HepG2 (cell line): ENCODE measurements around the gene MSS51. TPM values are rescaled to one million over a fixed set of nuclear protein-coding genes. Genes with fewer than 3 reads are reported as not detected.

Experiments used
- ARNT ChIP-seq: fragments of 450-650 bp; IDR thresholded peaks from 2 replicates; pipeline ENCODE4 v1.6.1; 2017
- BRD4 ChIP-seq: sonication (generic); formaldehyde crosslinking; IDR thresholded peaks from 2 replicates; pipeline ENCODE4 v1.4.0; 2020; ENCODE audit warnings: missing genetic modification reagents
- CEBPB ChIP-seq: IDR thresholded peaks from 2 replicates; pipeline ENCODE4 v1.6.1; 2011; ENCODE audit warnings: low read depth, low read length, improper control_type of control experiment, borderline replicate concordance
- HES4 ChIP-seq: sonication (generic); formaldehyde crosslinking; IDR thresholded peaks from 2 replicates; pipeline ENCODE4 v1.9.0; 2021; ENCODE audit warnings: mild to moderate bottlenecking, missing genetic modification reagents, borderline replicate concordance
- KDM4B ChIP-seq: sonication (generic); formaldehyde crosslinking; IDR thresholded peaks from 2 replicates; pipeline ENCODE4 v1.4.0; 2020; ENCODE audit warnings: missing genetic modification reagents
- MEIS2 ChIP-seq: sonication (generic); formaldehyde crosslinking; IDR thresholded peaks from 2 replicates; pipeline ENCODE4 v1.9.0; 2021; ENCODE audit warnings: mild to moderate bottlenecking, missing genetic modification reagents
- POLR2AphosphoS5 ChIP-seq: IDR thresholded peaks from 2 replicates; pipeline ENCODE4 v1.6.1; 2012; ENCODE audit warnings: low read depth, low read length
- SALL1 ChIP-seq: sonication (generic); formaldehyde crosslinking; IDR thresholded peaks from 2 replicates; pipeline ENCODE4 v1.8.0; 2022; ENCODE audit warnings: mild to moderate bottlenecking, missing genetic modification reagents
- SMARCE1 ChIP-seq: fragments of 450-650 bp; IDR thresholded peaks from 2 replicates; pipeline ENCODE4 v1.6.1; 2017; ENCODE audit warnings: borderline replicate concordance
- TOPORS ChIP-seq: sonication (generic); formaldehyde crosslinking; IDR thresholded peaks from 2 replicates; pipeline ENCODE4 v1.8.0; 2023; ENCODE audit warnings: mild to moderate bottlenecking, missing genetic modification reagents
- U2AF1 ChIP-seq: fragments of 200-400 bp; formaldehyde crosslinking; optimal IDR thresholded peaks from 2 replicates; pipeline ENCODE3; 2017; ENCODE audit warnings: mild to moderate bottlenecking, low read depth, low read length
- ZMYM2 ChIP-seq: sonication (generic); formaldehyde crosslinking; IDR thresholded peaks from 2 replicates; pipeline ENCODE4 v1.8.0; 2022; ENCODE audit warnings: mild to moderate bottlenecking, missing genetic modification reagents
- ZNF564 ChIP-seq: sonication (generic); formaldehyde crosslinking; IDR thresholded peaks from 2 replicates; pipeline ENCODE4 v1.8.1; 2023; ENCODE audit warnings: mild to moderate bottlenecking, missing genetic modification reagents
- ZNF891 ChIP-seq: sonication (generic); formaldehyde crosslinking; IDR thresholded peaks from 2 replicates; pipeline ENCODE4 v1.5.0; 2020; ENCODE audit warnings: mild to moderate bottlenecking, missing genetic modification reagents
- polyA plus RNA-seq, 8 experiments: library from polyadenylated mRNA; depleted of rRNA in 3 of 8; stranded (reverse) in 7 of 8; unstranded in 1 of 8; fragments of >200 nt; fragmentation: Illumina TruSeq in 4 of 8; extraction: Trizol in 4 of 8; gene quantifications; 2 replicates each; pipeline versions ENCODE4 v1.2.1 to v1.2.3, GENCODE V29; 2011 to 2016; ENCODE audit warnings: low read depth in 4 of 8, missing spikeins in 1 of 8, mixed read lengths in 1 of 8; ENCODE audit not compliant: insufficient read depth in 1 of 8
- total RNA-seq, 5 experiments: library from RNA; depleted of rRNA; stranded (reverse); fragments of >200 nt; fragmentation: Illumina TruSeq; extraction: Trizol; gene quantifications; 2 replicates each; pipeline ENCODE4 v1.2.3, GENCODE V29; 2016; ENCODE audit warnings: low read depth in 1 of 5
- TF ChIP-seq, protein P1 (sequence below): IDR thresholded peaks from 2 replicates; pipeline ENCODE4 v1.6.1; 2012; ENCODE audit warnings: low read length, improper control_type of control experiment
- TF ChIP-seq, protein P2 (sequence below): sonication (generic); formaldehyde crosslinking; IDR thresholded peaks from 2 replicates; pipeline ENCODE4 v1.8.1; 2023; ENCODE audit warnings: mild to moderate bottlenecking, moderate library complexity, missing genetic modification reagents
- TF ChIP-seq, protein P3 (sequence below): sonication (generic); formaldehyde crosslinking; IDR thresholded peaks from 2 replicates; pipeline ENCODE4 v1.4.0; 2020; ENCODE audit warnings: missing genetic modification reagents, borderline replicate concordance
- TF ChIP-seq, protein P4 (sequence below): sonication (generic); formaldehyde crosslinking; IDR thresholded peaks from 2 replicates; pipeline ENCODE4 v1.9.0; 2021; ENCODE audit warnings: missing genetic modification reagents, mild to moderate bottlenecking, borderline replicate concordance
- TF ChIP-seq, protein P5 (sequence below): IDR thresholded peaks from 2 replicates; pipeline ENCODE4 v1.6.1; 2018; ENCODE audit warnings: missing genetic modification reagents
- TF ChIP-seq, protein P6 (sequence below): sonication (generic); formaldehyde crosslinking; IDR thresholded peaks from 2 replicates; pipeline ENCODE4 v1.4.0; 2020; ENCODE audit warnings: missing genetic modification reagents

MSS51 gene
- total and polyA plus RNA-seq, 2 of the 13 experiments (the other 11 are each of a cell fraction or from before 2014, with no cell fraction given), result 0.91 to 2.4 TPM

DNA sequence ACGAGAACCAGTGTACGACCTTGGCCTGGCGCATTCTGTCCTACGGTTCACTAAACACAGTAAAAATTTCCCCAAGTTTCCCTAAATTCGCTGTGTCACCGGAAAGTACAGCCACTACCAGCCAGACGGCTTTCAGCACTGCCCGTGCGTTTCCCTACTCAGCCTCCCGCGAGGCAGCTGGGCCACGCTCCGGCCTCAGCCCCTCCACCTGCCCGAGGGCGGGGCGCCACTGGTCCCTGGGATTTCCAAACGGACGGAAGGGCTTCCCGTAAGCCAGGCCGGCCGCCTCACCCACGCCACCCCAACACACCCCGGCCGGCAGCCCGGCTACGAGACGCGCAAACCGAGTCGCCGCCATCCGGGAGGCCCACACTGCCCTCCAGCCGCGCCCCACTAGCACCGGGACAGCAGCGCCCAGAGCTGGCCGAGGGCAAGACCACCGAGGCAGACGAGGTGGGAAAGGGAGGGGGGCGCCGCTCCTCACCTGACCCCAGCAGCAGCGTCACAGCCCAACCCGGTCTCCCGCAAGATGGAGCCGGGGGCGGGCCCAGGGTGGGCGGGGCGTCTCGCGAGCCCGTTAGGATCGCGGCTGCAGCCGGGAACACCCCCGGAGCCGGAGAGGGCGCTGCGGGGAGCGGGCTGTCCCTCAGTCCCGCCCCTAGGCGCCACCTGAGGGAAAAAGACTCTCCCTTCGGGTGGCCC is 19.7 kb downstream of the MSS51 start, which contains the start of gene ANXA7 (continued):
- TF ChIP-seq, protein P1, sequence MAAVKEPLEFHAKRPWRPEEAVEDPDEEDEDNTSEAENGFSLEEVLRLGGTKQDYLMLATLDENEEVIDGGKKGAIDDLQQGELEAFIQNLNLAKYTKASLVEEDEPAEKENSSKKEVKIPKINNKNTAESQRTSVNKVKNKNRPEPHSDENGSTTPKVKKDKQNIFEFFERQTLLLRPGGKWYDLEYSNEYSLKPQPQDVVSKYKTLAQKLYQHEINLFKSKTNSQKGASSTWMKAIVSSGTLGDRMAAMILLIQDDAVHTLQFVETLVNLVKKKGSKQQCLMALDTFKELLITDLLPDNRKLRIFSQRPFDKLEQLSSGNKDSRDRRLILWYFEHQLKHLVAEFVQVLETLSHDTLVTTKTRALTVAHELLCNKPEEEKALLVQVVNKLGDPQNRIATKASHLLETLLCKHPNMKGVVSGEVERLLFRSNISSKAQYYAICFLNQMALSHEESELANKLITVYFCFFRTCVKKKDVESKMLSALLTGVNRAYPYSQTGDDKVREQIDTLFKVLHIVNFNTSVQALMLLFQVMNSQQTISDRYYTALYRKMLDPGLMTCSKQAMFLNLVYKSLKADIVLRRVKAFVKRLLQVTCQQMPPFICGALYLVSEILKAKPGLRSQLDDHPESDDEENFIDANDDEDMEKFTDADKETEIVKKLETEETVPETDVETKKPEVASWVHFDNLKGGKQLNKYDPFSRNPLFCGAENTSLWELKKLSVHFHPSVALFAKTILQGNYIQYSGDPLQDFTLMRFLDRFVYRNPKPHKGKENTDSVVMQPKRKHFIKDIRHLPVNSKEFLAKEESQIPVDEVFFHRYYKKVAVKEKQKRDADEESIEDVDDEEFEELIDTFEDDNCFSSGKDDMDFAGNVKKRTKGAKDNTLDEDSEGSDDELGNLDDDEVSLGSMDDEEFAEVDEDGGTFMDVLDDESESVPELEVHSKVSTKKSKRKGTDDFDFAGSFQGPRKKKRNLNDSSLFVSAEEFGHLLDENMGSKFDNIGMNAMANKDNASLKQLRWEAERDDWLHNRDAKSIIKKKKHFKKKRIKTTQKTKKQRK, result no peak
- no peak for TF ChIP-seq CEBPB
- TF ChIP-seq MEIS2, result no peak; the same call in 1 of the 2 replicates
- peak; percentile 71 for TF ChIP-seq POLR2AphosphoS5
- peak; percentile 93 for TF ChIP-seq ZNF564
- TF ChIP-seq, protein P2, sequence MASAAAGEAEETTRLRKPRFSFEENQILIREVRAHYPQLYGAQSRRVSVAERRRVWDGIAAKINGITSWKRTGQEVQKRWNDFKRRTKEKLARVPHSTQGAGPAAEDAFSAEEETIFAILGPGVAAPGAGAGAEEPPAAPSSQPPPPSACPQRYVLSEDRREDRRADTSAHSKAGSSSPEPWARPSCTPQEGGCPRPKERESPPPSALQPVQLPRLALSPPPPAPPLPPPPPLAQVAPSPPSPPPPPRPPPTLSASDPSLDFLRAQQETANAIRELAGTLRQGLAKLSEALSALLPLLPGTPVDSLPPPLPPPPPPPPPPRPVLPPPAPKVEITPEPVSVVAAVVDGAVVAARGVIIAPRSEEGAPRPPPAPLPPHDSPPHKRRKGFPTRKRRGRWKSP (CRISPR knock-in tag), result peak; percentile 90
- TF ChIP-seq ZNF891, result peak; percentile 88; the same call in 1 of the 2 replicates
- no peak for TF ChIP-seq HES4 (CRISPR knock-in tag)
- TF ChIP-seq, protein P3, sequence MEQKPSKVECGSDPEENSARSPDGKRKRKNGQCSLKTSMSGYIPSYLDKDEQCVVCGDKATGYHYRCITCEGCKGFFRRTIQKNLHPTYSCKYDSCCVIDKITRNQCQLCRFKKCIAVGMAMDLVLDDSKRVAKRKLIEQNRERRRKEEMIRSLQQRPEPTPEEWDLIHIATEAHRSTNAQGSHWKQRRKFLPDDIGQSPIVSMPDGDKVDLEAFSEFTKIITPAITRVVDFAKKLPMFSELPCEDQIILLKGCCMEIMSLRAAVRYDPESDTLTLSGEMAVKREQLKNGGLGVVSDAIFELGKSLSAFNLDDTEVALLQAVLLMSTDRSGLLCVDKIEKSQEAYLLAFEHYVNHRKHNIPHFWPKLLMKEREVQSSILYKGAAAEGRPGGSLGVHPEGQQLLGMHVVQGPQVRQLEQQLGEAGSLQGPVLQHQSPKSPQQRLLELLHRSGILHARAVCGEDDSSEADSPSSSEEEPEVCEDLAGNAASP, result peak; percentile 84
- no peak for TF ChIP-seq ZMYM2
- TF ChIP-seq BRD4 (CRISPR knock-in tag), result peak; percentile 80
- TF ChIP-seq, protein P4, sequence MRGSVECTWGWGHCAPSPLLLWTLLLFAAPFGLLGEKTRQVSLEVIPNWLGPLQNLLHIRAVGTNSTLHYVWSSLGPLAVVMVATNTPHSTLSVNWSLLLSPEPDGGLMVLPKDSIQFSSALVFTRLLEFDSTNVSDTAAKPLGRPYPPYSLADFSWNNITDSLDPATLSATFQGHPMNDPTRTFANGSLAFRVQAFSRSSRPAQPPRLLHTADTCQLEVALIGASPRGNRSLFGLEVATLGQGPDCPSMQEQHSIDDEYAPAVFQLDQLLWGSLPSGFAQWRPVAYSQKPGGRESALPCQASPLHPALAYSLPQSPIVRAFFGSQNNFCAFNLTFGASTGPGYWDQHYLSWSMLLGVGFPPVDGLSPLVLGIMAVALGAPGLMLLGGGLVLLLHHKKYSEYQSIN (CRISPR knock-in tag), result no peak
- TF ChIP-seq TOPORS (CRISPR knock-in tag), result no peak
- TF ChIP-seq, protein P5, sequence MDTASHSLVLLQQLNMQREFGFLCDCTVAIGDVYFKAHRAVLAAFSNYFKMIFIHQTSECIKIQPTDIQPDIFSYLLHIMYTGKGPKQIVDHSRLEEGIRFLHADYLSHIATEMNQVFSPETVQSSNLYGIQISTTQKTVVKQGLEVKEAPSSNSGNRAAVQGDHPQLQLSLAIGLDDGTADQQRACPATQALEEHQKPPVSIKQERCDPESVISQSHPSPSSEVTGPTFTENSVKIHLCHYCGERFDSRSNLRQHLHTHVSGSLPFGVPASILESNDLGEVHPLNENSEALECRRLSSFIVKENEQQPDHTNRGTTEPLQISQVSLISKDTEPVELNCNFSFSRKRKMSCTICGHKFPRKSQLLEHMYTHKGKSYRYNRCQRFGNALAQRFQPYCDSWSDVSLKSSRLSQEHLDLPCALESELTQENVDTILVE (CRISPR knock-in tag), result peak; percentile 71; the same call in 1 of the 2 replicates
- TF ChIP-seq ARNT, result no peak
- TF ChIP-seq KDM4B (CRISPR knock-in tag), result peak; percentile 33; the same call in 1 of the 2 replicates
- TF ChIP-seq, protein P6, sequence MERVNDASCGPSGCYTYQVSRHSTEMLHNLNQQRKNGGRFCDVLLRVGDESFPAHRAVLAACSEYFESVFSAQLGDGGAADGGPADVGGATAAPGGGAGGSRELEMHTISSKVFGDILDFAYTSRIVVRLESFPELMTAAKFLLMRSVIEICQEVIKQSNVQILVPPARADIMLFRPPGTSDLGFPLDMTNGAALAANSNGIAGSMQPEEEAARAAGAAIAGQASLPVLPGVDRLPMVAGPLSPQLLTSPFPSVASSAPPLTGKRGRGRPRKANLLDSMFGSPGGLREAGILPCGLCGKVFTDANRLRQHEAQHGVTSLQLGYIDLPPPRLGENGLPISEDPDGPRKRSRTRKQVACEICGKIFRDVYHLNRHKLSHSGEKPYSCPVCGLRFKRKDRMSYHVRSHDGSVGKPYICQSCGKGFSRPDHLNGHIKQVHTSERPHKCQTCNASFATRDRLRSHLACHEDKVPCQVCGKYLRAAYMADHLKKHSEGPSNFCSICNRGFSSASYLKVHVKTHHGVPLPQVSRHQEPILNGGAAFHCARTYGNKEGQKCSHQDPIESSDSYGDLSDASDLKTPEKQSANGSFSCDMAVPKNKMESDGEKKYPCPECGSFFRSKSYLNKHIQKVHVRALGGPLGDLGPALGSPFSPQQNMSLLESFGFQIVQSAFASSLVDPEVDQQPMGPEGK (CRISPR knock-in tag), result peak; percentile 89
- no peak for TF ChIP-seq SMARCE1
- TF ChIP-seq U2AF1, result no peak
- TF ChIP-seq SALL1 (CRISPR knock-in tag), result no peak; the same call in none of the 2 replicates
